GM13976 (cell line): ENCODE results near the gene CHML.

Experiments
- DNase-seq: peaks from one replicate; pipeline ENCODE4 v3.0.0; 2012; ENCODE audit warnings: low spot score
- CTCF ChIP-seq: IDR thresholded peaks from 2 replicates; pipeline ENCODE4 v1.5.1; 2012; ENCODE audit warnings: borderline replicate concordance, mild to moderate bottlenecking; ENCODE audit not compliant: insufficient read depth; ENCODE audit errors: extremely low read depth, missing control alignments, control extremely low read depth
- in situ Hi-C: fragments of 300-500 bp; cut with MboI; formaldehyde crosslinking; loops from one replicate; pipeline ENCODE4 v1.12.0; 2022; ENCODE audit warnings: low sequenced_read_pairs, mixed read lengths, inconsistent platforms; ENCODE audit not compliant: unreplicated experiment

CHML gene

GRCh38 chr1:241615043-241615974 lies 24.9 kb downstream of the CHML start:
- no peak for TF ChIP-seq CTCF
- in situ Hi-C loops, result loop anchor here (10.0 kb wide), 1 partner anchor 379 kb away; the partner anchor contains the start of gene MAP1LC3C
- no peak for DNase-seq

DNA sequence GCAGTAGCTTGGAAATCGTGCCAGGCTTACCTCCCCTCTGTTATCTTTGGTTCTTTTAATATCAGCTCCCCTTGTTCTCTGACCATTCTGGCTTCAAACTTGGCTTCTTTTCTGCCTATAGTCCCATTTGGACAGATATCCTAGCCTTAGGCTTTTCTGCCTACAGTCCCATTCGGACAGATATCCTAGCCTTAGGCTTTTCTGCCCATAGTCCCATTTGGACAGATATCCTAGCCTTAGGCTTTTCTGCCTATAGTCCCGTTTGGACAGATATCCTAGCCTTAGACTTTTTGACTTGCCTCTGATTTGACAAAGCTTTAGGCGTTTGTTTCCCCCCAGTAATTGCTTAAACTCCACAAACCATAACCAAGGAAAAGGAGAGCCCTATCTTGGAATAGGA lies 25.6 kb downstream of the CHML start:
- TF ChIP-seq CTCF, result no peak
- no peak for DNase-seq
- in situ Hi-C loops, result loop anchor here (10.0 kb wide), 1 partner anchor 380 kb away; the partner anchor contains the start of gene MAP1LC3C

- no peak for TF ChIP-seq CTCF
- no peak for DNase-seq
- in situ Hi-C loops, result loop anchor here (10.0 kb wide), 1 partner anchor 381 kb away; the partner anchor contains the start of gene MAP1LC3C
Measured at GRCh38 chr1:241614144-241614543, 26.0 kb downstream of the CHML start.

GRCh38 chr1:241612533-241613477 lies 27.4 kb downstream of the CHML start:
- no peak for DNase-seq
- no peak for TF ChIP-seq CTCF
- in situ Hi-C loops, result loop anchor here (10.0 kb wide), 1 partner anchor 382 kb away; the partner anchor contains the start of gene MAP1LC3C

DNA sequence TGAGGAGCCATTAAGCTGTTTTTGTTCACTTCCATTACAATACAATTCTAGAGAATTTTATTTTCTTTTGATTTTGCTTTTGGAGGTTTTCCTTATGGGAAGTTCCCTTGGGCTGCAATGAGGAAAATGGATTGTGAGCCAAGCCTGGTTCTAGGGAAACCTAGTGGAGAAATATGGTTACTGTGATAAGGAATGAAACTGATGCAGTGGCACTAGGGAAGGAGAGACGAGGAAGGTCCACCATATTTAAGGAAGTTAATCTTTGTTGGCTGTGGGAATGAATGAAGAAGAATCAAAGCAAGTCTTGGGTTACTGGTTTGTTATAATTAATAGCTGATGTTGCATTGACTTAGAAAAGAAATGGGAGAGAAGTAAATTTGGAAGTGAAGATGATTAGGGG lies 28.4 kb downstream of the CHML start:
- in situ Hi-C loops, result loop anchor here (10.0 kb wide), 1 partner anchor 383 kb away; the partner anchor contains the start of gene MAP1LC3C
- TF ChIP-seq CTCF, result no peak
- no peak for DNase-seq

DNA sequence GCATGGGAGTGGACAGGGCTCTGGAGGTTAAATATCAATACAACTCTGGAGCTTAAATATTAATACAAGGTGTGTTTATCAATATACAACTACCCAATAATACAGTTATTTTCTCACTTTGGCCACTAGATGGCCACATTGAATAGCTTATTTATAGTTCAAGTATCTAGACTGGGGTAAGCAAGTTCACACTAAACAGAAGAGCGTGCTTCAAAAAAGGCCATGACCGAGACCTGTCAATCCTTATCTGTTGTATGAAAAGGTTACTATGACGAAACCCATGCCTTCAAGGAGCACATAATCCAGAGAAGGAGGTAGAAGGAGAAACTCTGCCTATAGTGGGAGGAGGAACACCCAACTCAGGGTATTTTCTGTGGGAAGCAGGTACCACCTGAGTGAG lies 29.1 kb downstream of the CHML start:
- peak; percentile 25 for TF ChIP-seq CTCF
- DNase-seq, result peak; percentile 36
- in situ Hi-C loops, result loop anchor here (10.0 kb wide), 1 partner anchor 384 kb away; the partner anchor contains the start of gene MAP1LC3C
